ENCODE results near the gene GPBP1L1. TPM values are rescaled to one million over a fixed set of nuclear protein-coding genes. Genes with fewer than 3 reads are reported as not detected.

GPBP1L1 gene
- total and polyA plus RNA-seq, 2 of the 13 experiments (the other 11 are each of a cell fraction or from before 2014, with no cell fraction given) = 45.9 to 86.1 TPM

DNA sequence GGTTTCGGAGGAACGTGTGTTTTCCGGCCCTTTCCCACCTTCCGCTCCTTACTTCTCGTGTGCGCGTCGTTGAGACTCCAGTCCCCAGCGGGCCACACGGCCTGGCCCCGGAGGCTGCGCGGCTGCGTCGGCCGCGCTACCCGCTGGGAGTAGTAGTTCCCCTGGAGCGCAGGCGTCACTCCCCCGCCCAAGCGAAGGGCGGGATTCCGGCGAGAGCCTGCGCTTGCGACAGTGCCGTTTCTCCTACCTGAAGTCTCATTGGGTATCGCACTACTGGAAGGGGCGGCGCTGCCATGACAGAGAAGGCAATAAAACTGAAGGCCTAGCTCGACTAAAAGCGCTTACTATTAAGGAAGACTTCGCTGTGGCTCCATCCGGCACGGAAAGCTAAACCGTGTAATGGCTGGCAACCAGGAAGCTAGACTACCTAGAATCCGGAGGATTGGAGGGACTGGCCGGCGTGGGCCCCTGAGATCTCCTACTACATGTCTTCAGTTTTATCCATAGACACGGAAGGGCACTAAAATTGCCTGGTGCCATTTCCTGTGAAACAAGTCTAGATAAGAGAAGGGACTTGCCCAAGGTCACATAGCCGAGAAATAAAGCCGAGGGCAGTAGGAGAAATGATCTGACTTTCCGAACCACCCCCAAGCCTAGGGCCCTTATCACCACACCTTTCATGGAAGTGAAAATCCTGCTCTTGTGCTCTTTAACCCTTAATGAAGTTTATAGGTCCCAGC is 851 bp upstream of the GPBP1L1 start (continued):
- TF ChIP-seq ZNF883 (CRISPR knock-in tag; IDR thresholded peaks at IDR 0.05; ENCODE audit: not compliant biosample characterization) = peak; percentile 17
- peak; percentile 67; the same call in 1 of the 2 replicates for TF ChIP-seq SPEN (CRISPR knock-in tag; IDR thresholded peaks at IDR 0.05; ENCODE audit: low read depth)
- TF ChIP-seq, protein P1, sequence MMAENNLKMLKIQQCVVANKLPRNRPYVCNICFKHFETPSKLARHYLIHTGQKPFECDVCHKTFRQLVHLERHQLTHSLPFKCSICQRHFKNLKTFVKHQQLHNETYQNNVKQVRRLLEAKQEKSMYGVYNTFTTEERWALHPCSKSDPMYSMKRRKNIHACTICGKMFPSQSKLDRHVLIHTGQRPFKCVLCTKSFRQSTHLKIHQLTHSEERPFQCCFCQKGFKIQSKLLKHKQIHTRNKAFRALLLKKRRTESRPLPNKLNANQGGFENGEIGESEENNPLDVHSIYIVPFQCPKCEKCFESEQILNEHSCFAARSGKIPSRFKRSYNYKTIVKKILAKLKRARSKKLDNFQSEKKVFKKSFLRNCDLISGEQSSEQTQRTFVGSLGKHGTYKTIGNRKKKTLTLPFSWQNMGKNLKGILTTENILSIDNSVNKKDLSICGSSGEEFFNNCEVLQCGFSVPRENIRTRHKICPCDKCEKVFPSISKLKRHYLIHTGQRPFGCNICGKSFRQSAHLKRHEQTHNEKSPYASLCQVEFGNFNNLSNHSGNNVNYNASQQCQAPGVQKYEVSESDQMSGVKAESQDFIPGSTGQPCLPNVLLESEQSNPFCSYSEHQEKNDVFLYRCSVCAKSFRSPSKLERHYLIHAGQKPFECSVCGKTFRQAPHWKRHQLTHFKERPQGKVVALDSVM (CRISPR knock-in tag; IDR thresholded peaks at IDR 0.05) = peak; percentile 44; the same call in 1 of the 2 replicates
- TF ChIP-seq KAT8 (CRISPR knock-in tag; IDR thresholded peaks at IDR 0.05) = peak; percentile 81; the same call in 1 of the 2 replicates
- peak; percentile 65; the same call in 1 of the 2 replicates for TF ChIP-seq SIN3A (IDR thresholded peaks at IDR 0.05; ENCODE audit: borderline replicate concordance, low read depth, low read length)
- TF ChIP-seq KMT2A (CRISPR knock-in tag; IDR thresholded peaks at IDR 0.05) = 0 out of 2 replicates have a peak, but pooled peaks have one; percentile 23
- TF ChIP-seq SMAD3 (CRISPR knock-in tag; IDR thresholded peaks at IDR 0.05) = peak; percentile 31; the same call in 1 of the 2 replicates
- TF ChIP-seq ELF3 (CRISPR knock-in tag; IDR thresholded peaks at IDR 0.05) = peak; percentile 60; the same call in 1 of the 2 replicates
- TF ChIP-seq, protein P2, sequence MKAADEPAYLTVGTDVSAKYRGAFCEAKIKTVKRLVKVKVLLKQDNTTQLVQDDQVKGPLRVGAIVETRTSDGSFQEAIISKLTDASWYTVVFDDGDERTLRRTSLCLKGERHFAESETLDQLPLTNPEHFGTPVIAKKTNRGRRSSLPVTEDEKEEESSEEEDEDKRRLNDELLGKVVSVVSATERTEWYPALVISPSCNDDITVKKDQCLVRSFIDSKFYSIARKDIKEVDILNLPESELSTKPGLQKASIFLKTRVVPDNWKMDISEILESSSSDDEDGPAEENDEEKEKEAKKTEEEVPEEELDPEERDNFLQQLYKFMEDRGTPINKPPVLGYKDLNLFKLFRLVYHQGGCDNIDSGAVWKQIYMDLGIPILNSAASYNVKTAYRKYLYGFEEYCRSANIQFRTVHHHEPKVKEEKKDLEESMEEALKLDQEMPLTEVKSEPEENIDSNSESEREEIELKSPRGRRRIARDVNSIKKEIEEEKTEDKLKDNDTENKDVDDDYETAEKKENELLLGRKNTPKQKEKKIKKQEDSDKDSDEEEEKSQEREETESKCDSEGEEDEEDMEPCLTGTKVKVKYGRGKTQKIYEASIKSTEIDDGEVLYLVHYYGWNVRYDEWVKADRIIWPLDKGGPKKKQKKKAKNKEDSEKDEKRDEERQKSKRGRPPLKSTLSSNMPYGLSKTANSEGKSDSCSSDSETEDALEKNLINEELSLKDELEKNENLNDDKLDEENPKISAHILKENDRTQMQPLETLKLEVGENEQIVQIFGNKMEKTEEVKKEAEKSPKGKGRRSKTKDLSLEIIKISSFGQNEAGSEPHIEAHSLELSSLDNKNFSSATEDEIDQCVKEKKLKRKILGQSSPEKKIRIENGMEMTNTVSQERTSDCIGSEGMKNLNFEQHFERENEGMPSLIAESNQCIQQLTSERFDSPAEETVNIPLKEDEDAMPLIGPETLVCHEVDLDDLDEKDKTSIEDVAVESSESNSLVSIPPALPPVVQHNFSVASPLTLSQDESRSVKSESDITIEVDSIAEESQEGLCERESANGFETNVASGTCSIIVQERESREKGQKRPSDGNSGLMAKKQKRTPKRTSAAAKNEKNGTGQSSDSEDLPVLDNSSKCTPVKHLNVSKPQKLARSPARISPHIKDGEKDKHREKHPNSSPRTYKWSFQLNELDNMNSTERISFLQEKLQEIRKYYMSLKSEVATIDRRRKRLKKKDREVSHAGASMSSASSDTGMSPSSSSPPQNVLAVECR (CRISPR knock-in tag; IDR thresholded peaks at IDR 0.05; ENCODE audit: borderline replicate concordance) = peak; percentile 56; the same call in 1 of the 2 replicates
- TF ChIP-seq ARID3A (IDR thresholded peaks at IDR 0.05; ENCODE audit: low read depth, low read length) = peak; percentile 57; the same call in 1 of the 2 replicates
- peak; percentile 63 for TF ChIP-seq SP2 (CRISPR knock-in tag; IDR thresholded peaks at IDR 0.05)
- peak; percentile 65 for TF ChIP-seq MYC (CRISPR knock-in tag; IDR thresholded peaks at IDR 0.05; ENCODE audit: borderline replicate concordance)
- TF ChIP-seq ZNF292 (CRISPR knock-in tag; IDR thresholded peaks at IDR 0.05; ENCODE audit: borderline replicate concordance, low read depth) = no peak
